ENCODE measurements around the gene IPO11. TPM values are rescaled to one million over a fixed set of nuclear protein-coding genes. Genes with fewer than 3 reads are reported as not detected.

The IPO11 gene
- total and polyA plus RNA-seq, 4 donors: 4.7 to 20.6 (median 9.0) TPM

DNA sequence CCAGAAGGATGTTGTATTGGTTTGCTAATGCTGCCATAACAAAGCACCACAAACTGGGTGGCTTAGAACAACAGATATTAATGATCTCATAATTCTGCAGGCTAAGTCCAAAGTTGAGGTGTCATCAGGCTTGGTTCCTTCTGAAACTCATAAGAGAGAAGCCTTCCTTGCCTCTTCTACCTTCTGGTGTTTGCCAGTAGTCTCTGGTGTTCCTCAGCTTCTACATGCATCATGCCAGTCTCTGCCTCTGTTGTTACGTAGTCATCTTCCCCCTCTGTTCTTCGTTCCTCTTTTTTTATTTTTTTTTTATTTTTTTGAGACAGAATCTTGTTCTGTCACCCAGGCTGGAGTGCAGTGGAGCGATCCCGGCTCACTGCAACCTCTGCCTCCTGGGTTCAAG is 227.9 kb downstream of the IPO11 start:
- H3K27ac ChIP-seq (ENCODE audit: low read depth in 1 of 2, low read length in 2 of 2): no peak overlapping the region
- H3K27me3 ChIP-seq (ENCODE audit: control insufficient read depth in 4 of 4, insufficient read depth in 4 of 4, low read length in 3 of 4): no peaks in the 10 kb centered on the region
- WGBS: 91% methylated on average over 4 of the region's 4 CpGs
- no peaks in the 10 kb centered on the region for H3K4me1 ChIP-seq (ENCODE audit: control insufficient read depth in 4 of 4, insufficient read depth in 4 of 4, low read length in 3 of 4)
- H3K9ac ChIP-seq (ENCODE audit: low read depth in 1 of 2, low read length in 2 of 2): no peak overlapping the region
- peaks cover 0 to 1% (median 0%) of the 10 kb centered on the region in 4 donors for H3K36me3 ChIP-seq (ENCODE audit: control insufficient read depth in 4 of 4, insufficient read depth in 3 of 4, low read depth in 1 of 4, low read length in 3 of 4)
- H3K4me3 ChIP-seq (ENCODE audit: low read depth in 1 of 3, low read length in 3 of 3): no peak overlapping the region
- H3K9me3 ChIP-seq (ENCODE audit: control insufficient read depth in 4 of 4, low read length in 3 of 4): no peaks in the 10 kb centered on the region
- TF ChIP-seq FOXA1 (IDR thresholded peaks at IDR 0.05) (no peak), REST (IDR thresholded peaks at IDR 0.05) (no peak), EGR1 (IDR thresholded peaks at IDR 0.05; ENCODE audit: low read depth in 2 of 2) (no peak), NR2F2 (IDR thresholded peaks at IDR 0.05) (no peak), HNF4A (conservative IDR thresholded peaks at IDR 0.05) (no peak), HNF4G (IDR thresholded peaks at IDR 0.05) (no peak), ATF3 (IDR thresholded peaks at IDR 0.05) (no peak), RXRA (IDR thresholded peaks at IDR 0.05) (no peak), FOXA2 (IDR thresholded peaks at IDR 0.05) (no peak), RAD21 (IDR thresholded peaks at IDR 0.05) (no peak)
- no peak for DNase-seq (ENCODE audit: low spot score)

DNA sequence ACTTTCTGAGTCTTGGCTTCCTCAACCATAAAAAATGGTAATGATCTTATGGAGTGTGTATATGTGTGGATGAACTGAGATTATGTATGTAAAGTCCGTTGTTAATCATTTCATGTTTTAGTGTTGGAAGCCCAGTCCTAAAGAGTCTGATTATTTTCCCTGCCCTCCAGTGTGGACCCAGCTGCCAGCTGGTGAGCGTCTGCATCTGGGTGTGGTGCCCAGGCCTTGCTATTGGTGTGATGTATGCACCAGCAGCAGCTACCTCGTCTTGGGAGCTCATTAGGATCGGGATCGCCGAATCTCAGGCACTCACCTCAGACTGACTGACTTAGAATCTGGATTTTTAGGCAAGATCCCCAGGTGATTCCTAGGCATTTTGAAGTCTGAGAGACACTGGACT is 229.9 kb downstream of the IPO11 start:
- no peaks in the 10 kb centered on the region for H3K4me1 ChIP-seq (ENCODE audit: control insufficient read depth in 4 of 4, insufficient read depth in 4 of 4, low read length in 3 of 4)
- no peak overlapping the region for H3K27ac ChIP-seq (ENCODE audit: low read depth in 1 of 2, low read length in 2 of 2)
- H3K27me3 ChIP-seq (ENCODE audit: control insufficient read depth in 4 of 4, insufficient read depth in 4 of 4, low read length in 3 of 4): no peaks in the 10 kb centered on the region
- no peak overlapping the region for H3K4me3 ChIP-seq (ENCODE audit: low read depth in 1 of 3, low read length in 3 of 3)
- 94% methylated on average over 6 of the region's 6 CpGs for WGBS
- DNase-seq (ENCODE audit: low spot score): no peak
- peaks cover 0 to 1% (median 0%) of the 10 kb centered on the region in 4 donors for H3K36me3 ChIP-seq (ENCODE audit: control insufficient read depth in 4 of 4, insufficient read depth in 3 of 4, low read depth in 1 of 4, low read length in 3 of 4)
- TF ChIP-seq SP1 (IDR thresholded peaks at IDR 0.05) (no peak), RXRA (IDR thresholded peaks at IDR 0.05) (no peak), HNF4A (conservative IDR thresholded peaks at IDR 0.05) (no peak), REST (IDR thresholded peaks at IDR 0.05) (no peak), TAF1 (conservative IDR thresholded peaks at IDR 0.05) (no peak), ATF3 (IDR thresholded peaks at IDR 0.05) (no peak), RAD21 (IDR thresholded peaks at IDR 0.05) (no peak), NR2F2 (IDR thresholded peaks at IDR 0.05) (no peak), YY1 (IDR thresholded peaks at IDR 0.05) (no peak), GABPA (IDR thresholded peaks at IDR 0.05 in 1 of 2, conservative IDR thresholded peaks at IDR 0.05 in 1 of 2) (no peak), JUND (IDR thresholded peaks at IDR 0.05) (no peak)
- TF ChIP-seq, protein P1, sequence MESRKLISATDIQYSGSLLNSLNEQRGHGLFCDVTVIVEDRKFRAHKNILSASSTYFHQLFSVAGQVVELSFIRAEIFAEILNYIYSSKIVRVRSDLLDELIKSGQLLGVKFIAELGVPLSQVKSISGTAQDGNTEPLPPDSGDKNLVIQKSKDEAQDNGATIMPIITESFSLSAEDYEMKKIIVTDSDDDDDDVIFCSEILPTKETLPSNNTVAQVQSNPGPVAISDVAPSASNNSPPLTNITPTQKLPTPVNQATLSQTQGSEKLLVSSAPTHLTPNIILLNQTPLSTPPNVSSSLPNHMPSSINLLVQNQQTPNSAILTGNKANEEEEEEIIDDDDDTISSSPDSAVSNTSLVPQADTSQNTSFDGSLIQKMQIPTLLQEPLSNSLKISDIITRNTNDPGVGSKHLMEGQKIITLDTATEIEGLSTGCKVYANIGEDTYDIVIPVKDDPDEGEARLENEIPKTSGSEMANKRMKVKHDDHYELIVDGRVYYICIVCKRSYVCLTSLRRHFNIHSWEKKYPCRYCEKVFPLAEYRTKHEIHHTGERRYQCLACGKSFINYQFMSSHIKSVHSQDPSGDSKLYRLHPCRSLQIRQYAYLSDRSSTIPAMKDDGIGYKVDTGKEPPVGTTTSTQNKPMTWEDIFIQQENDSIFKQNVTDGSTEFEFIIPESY (IDR thresholded peaks at IDR 0.05): no peak
- TF ChIP-seq, protein P2, sequence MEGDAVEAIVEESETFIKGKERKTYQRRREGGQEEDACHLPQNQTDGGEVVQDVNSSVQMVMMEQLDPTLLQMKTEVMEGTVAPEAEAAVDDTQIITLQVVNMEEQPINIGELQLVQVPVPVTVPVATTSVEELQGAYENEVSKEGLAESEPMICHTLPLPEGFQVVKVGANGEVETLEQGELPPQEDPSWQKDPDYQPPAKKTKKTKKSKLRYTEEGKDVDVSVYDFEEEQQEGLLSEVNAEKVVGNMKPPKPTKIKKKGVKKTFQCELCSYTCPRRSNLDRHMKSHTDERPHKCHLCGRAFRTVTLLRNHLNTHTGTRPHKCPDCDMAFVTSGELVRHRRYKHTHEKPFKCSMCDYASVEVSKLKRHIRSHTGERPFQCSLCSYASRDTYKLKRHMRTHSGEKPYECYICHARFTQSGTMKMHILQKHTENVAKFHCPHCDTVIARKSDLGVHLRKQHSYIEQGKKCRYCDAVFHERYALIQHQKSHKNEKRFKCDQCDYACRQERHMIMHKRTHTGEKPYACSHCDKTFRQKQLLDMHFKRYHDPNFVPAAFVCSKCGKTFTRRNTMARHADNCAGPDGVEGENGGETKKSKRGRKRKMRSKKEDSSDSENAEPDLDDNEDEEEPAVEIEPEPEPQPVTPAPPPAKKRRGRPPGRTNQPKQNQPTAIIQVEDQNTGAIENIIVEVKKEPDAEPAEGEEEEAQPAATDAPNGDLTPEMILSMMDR (IDR thresholded peaks at IDR 0.05; ENCODE audit: low read depth, low read length, missing input control): no peak
- no peaks in the 10 kb centered on the region for H3K9me3 ChIP-seq (ENCODE audit: control insufficient read depth in 4 of 4, low read length in 3 of 4)
- no peak overlapping the region for H3K9ac ChIP-seq (ENCODE audit: low read depth in 1 of 2, low read length in 2 of 2)

Measured in liver (tissue), 9 donors.